ENCODE data around the gene ARVCF. TPM values are rescaled to one million over a fixed set of nuclear protein-coding genes. Genes with fewer than 3 reads are reported as not detected.

The ARVCF gene
- total and polyA plus RNA-seq, 9 of the 15 experiments (the other 6 are each of a cell fraction or from before 2014, with no cell fraction given), result 0.03 to 97.4 (median 15.6) TPM

DNA sequence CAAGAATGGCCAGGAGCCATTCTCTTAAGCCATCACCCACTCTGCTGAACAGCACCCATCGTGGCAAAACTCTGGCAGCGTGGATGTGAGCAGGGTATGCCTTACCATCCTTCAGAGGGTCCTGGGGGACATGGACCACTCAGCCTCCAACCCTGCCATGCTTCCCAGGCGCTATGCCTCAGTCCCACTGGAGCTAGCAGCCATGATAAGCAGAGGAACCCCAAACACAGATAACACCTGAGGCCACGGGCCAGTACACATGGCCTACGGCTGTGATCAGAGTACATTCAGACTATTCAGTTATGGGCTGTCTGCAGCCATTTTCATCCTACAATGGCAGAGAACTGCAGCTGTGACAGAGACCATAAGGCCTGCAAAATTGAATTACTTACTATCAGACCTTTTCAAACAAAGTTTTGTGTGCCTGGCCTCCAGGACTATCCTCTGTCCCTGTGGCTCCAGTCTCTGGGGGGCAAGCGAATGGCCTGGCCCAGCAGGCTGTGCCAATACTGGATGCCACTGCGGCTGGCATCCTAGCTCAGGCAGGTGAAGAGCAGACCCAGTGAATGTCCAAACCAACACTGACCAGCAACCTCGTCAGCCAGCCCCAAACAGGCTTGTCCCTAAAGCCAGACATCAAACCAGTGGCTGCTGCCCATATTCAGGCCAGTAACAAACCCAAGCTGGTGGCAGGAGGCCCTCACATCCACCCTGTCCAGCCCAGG is 6.9 kb downstream of the ARVCF start (continued):
- TF ChIP-seq, protein P1, sequence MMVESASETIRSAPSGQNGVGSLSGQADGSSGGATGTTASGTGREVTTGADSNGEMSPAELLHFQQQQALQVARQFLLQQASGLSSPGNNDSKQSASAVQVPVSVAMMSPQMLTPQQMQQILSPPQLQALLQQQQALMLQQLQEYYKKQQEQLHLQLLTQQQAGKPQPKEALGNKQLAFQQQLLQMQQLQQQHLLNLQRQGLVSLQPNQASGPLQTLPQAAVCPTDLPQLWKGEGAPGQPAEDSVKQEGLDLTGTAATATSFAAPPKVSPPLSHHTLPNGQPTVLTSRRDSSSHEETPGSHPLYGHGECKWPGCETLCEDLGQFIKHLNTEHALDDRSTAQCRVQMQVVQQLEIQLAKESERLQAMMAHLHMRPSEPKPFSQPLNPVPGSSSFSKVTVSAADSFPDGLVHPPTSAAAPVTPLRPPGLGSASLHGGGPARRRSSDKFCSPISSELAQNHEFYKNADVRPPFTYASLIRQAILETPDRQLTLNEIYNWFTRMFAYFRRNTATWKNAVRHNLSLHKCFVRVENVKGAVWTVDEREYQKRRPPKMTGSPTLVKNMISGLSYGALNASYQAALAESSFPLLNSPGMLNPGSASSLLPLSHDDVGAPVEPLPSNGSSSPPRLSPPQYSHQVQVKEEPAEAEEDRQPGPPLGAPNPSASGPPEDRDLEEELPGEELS (CRISPR knock-in tag; IDR thresholded peaks at IDR 0.05; ENCODE audit: borderline replicate concordance), result no peak
- no peak for TF ChIP-seq ZNF316 (IDR thresholded peaks at IDR 0.05)
- no peak for TF ChIP-seq SMC3 (conservative IDR thresholded peaks at IDR 0.05; ENCODE audit: insufficient read depth, low read depth, low read length)
- no peak for TF ChIP-seq SIN3B (IDR thresholded peaks at IDR 0.05; ENCODE audit: low read depth)
- TF ChIP-seq ZNF431 (CRISPR knock-in tag; IDR thresholded peaks at IDR 0.05), result no peak
- TF ChIP-seq, protein P2, sequence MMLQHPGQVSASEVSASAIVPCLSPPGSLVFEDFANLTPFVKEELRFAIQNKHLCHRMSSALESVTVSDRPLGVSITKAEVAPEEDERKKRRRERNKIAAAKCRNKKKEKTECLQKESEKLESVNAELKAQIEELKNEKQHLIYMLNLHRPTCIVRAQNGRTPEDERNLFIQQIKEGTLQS (IDR thresholded peaks at IDR 0.05), result no peak
- TF ChIP-seq, protein P2 (CRISPR knock-in tag; conservative IDR thresholded peaks at IDR 0.05), result no peak; the same call in 1 of the 2 replicates
- TF ChIP-seq ZNF583 (CRISPR knock-in tag; IDR thresholded peaks at IDR 0.05), result no peak
- 0 out of 4 replicates have a peak, but pooled peaks of 1 of the 2 experiments have one; percentile 8 for TF ChIP-seq SIX5 (IDR thresholded peaks at IDR 0.05; ENCODE audit: borderline replicate concordance in 1 of 2, insufficient read depth in 1 of 2, low read depth in 1 of 2, low read length in 2 of 2)
- no peak for TF ChIP-seq HNRNPLL (IDR thresholded peaks at IDR 0.05; ENCODE audit: low read depth, low read length, poor library complexity, severe bottlenecking)
- TF ChIP-seq ZC3H8 (IDR thresholded peaks at IDR 0.05), result no peak
- no peak for TF ChIP-seq ZNF551 (CRISPR knock-in tag; IDR thresholded peaks at IDR 0.05)
- no peak for TF ChIP-seq FOS (IDR thresholded peaks at IDR 0.05; ENCODE audit: extremely low read depth, insufficient read length)
- TF ChIP-seq RNF2 (IDR thresholded peaks at IDR 0.05), result no peak
- TF ChIP-seq, protein P3, sequence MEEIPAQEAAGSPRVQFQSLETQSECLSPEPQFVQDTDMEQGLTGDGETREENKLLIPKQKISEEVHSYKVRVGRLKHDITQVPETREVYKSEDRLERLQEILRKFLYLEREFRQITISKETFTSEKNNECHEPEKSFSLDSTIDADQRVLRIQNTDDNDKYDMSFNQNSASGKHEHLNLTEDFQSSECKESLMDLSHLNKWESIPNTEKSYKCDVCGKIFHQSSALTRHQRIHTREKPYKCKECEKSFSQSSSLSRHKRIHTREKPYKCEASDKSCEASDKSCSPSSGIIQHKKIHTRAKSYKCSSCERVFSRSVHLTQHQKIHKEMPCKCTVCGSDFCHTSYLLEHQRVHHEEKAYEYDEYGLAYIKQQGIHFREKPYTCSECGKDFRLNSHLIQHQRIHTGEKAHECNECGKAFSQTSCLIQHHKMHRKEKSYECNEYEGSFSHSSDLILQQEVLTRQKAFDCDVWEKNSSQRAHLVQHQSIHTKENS (CRISPR knock-in tag; IDR thresholded peaks at IDR 0.05), result no peak
- peak; percentile 88 for TF ChIP-seq MYC (IDR thresholded peaks at IDR 0.05; ENCODE audit: low read depth, low read length)
- 0 out of 2 replicates have a peak, but pooled peaks have one; percentile 33 for TF ChIP-seq MYC (CRISPR knock-in tag; IDR thresholded peaks at IDR 0.05; ENCODE audit: borderline replicate concordance, low read depth)
- TF ChIP-seq, protein P4, sequence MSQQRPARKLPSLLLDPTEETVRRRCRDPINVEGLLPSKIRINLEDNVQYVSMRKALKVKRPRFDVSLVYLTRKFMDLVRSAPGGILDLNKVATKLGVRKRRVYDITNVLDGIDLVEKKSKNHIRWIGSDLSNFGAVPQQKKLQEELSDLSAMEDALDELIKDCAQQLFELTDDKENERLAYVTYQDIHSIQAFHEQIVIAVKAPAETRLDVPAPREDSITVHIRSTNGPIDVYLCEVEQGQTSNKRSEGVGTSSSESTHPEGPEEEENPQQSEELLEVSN (IDR thresholded peaks at IDR 0.05; ENCODE audit: borderline replicate concordance in 1 of 2, extremely low read depth in 1 of 2, insufficient read depth in 1 of 2, insufficient read length in 1 of 2, low read depth in 1 of 2, low read length in 1 of 2, poor library complexity in 1 of 2, severe bottlenecking in 1 of 2), result peak in 1 of 2 experiments; percentile 13
- peak in 1 of 2 experiments; percentile 14; a peak in 1 of 4 replicates for TF ChIP-seq MAZ (CRISPR knock-in tag; conservative IDR thresholded peaks at IDR 0.05 in 1 of 2, IDR thresholded peaks at IDR 0.05 in 1 of 2)
- no peak for TF ChIP-seq HNRNPUL1 (IDR thresholded peaks at IDR 0.05; ENCODE audit: low read length)

All from K562 (cell line).